GM12873 (cell line): ENCODE measurements around the gene AMDHD2.

Experiments
- TF ChIP-seq, protein P1 (sequence below): IDR thresholded peaks from 2 replicates; pipeline ENCODE4 v1.5.1; 2012; ENCODE audit warnings: low read depth, mild to moderate bottlenecking, moderate library complexity, low read length, control low read depth; ENCODE audit not compliant: insufficient read depth; ENCODE audit errors: missing control alignments

The AMDHD2 gene

DNA sequence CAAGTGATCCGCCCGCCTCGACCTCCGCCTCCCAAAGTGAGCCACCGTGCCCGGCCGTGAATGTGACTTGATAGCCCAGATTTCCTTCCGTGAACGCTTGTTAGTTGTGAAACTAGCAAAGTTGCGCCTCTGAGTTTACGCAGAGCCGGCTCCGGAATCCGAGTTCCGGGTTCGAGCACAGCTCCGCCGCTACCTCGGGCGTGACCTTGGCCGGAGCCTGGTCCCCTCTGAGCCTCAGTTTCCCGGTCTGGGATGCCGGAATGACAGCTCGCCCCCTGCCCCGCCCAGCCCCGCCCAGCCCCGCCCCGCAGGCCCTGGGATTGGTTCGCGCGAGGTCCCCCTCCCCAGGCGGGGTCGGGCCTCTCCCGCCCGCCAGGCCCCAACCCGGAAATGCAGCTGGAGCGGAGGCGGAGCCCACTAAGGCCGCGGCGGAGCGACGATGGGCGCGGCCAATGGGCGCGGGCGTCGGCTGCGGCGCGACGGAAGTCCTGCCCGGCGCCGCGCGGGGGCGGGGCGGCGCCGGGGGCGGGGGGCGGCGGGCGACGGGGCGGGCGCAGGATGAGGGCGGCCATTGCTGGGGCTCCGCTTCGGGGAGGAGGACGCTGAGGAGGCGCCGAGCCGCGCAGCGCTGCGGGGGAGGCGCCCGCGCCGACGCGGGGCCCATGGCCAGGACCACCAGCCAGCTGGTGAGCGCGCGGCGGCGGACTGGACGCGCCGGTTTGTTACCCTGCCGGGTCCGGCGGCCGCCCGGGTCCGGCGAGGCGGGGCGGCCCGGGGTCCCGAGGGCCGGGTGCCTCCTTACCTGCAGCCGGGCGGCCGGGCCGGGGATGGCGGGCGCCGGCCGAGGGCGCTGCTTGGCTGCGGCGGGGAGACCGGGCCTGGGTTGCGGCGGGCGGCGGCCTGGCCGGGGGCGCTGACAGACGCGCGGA lies 17.5 kb downstream of the AMDHD2 start, which contains the start of gene PDPK1:
Gene PDPK1 (plus strand): TSS at position 571 of the 929 bp plus-strand sequence. CDS start 92 bp downstream, at position 663.
- TF ChIP-seq, protein P1, sequence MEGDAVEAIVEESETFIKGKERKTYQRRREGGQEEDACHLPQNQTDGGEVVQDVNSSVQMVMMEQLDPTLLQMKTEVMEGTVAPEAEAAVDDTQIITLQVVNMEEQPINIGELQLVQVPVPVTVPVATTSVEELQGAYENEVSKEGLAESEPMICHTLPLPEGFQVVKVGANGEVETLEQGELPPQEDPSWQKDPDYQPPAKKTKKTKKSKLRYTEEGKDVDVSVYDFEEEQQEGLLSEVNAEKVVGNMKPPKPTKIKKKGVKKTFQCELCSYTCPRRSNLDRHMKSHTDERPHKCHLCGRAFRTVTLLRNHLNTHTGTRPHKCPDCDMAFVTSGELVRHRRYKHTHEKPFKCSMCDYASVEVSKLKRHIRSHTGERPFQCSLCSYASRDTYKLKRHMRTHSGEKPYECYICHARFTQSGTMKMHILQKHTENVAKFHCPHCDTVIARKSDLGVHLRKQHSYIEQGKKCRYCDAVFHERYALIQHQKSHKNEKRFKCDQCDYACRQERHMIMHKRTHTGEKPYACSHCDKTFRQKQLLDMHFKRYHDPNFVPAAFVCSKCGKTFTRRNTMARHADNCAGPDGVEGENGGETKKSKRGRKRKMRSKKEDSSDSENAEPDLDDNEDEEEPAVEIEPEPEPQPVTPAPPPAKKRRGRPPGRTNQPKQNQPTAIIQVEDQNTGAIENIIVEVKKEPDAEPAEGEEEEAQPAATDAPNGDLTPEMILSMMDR, result no peak

DNA sequence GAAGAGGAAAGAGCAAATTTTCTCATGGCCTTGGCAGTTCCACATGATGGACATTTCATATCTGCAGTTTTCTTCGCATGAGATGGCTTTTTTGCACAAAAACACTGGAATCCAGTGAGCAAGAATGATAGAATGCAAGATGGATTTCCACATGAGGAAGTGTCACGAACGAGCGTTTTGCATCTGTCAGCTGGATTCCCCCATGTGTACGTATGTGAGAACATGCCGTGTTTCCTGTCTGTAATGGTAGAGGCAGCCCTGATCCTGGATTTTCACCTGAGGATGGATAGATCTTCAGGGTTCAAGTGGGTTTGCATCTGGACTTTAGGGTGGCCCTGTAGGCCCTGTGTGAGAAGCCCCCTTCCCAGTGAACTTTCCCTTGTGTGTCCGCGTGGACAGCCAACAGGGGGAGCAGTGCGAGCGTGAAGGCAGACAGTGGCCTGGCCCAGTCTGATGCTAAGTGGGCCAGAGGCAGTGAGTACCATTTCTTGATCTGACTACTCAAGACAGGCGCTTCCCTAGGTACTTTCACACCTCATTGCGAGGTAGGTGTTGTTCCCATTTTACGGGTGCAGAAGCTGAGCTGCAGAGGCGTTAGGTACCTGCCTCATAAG lies 19.8 kb downstream of the AMDHD2 start:
- TF ChIP-seq, protein P1, result peak; percentile 60

DNA sequence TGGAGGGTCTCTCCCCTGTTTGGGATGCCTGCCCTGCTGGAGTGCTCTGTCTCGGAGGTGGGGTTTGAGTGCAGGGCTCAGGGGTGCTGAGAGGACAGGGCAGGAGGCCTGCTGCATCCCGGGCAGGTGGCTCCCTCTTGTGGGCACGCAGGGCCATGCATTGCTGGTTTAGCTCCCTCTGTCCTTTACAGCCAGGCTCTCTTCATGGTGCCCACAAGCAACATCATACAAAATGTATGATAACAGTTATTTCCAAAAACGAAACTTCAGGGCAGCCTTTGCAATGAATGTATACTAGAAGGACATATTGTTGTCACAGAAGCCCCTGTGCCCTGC lies 40.6 kb downstream of the AMDHD2 start:
- TF ChIP-seq, protein P1, result peak; percentile 36
